CD4-positive, alpha-beta memory T cell (primary cell): ENCODE results near the gene GAS7. TPM values are rescaled to one million over a fixed set of nuclear protein-coding genes. Genes with fewer than 3 reads are reported as not detected.

Source experiments
- CTCF ChIA-PET: fragments of 350-600 bp; sonication (Branson Sonifier 250); formaldehyde crosslinking; loops from one replicate; lab custom pipeline; 2021; ENCODE audit warnings: inconsistent platforms; ENCODE audit not compliant: partially characterized antibody; lab: Charles Lee
- POLR2A ChIA-PET: fragments of 350-600 bp; sonication (Branson Sonifier 250); formaldehyde crosslinking; loops from one replicate; lab custom pipeline; 2021; ENCODE audit not compliant: partially characterized antibody; lab: Charles Lee
- DNase-seq, 5 donors: peaks; one replicate each; pipeline versions ENCODE4 v3.0.0 to v3.0.0-alpha.2; 2020 to 2022; ENCODE audit warnings: mixed read lengths in 1 of 5
- H3K27ac ChIP-seq: one replicate; pipeline ENCODE4 v1.7.0; 2013; ENCODE audit warnings: low read depth, low read length
- H3K27me3 ChIP-seq: 2 replicates; pipeline ENCODE4 v1.7.0; 2013; ENCODE audit warnings: mild to moderate bottlenecking, low read length, moderate library complexity; ENCODE audit not compliant: insufficient read depth
- H3K36me3 ChIP-seq: 2 replicates; pipeline ENCODE4 v1.7.0; 2013; ENCODE audit warnings: mild to moderate bottlenecking, low read length, moderate library complexity; ENCODE audit not compliant: insufficient read depth
- H3K4me1 ChIP-seq: 2 replicates; pipeline ENCODE4 v1.7.0; 2013; ENCODE audit warnings: mild to moderate bottlenecking, low read length, moderate library complexity; ENCODE audit not compliant: insufficient read depth
- H3K4me3 ChIP-seq, 2 donors: one replicate each; pipeline ENCODE4 v1.7.0; 2013; ENCODE audit warnings: low read length in 2 of 2, mild to moderate bottlenecking in 1 of 2
- H3K9me3 ChIP-seq, 2 donors: one replicate each; pipeline ENCODE4 v1.7.0; 2013; ENCODE audit warnings: low read length in 2 of 2, control low read depth in 1 of 2; ENCODE audit not compliant: control insufficient read depth in 1 of 2
- H3K27ac Mint-ChIP-seq, 7 donors: one replicate each; pipeline ENCODE4 v1.8.0; 2020 to 2021; ENCODE audit warnings: mixed read lengths in 7 of 7, mild to moderate bottlenecking in 6 of 7, inconsistent platforms in 3 of 7, moderate library complexity in 3 of 7
- H3K27me3 Mint-ChIP-seq, 2 donors: one replicate each; pipeline ENCODE4 v1.8.0; 2020 to 2021; ENCODE audit warnings: mixed read lengths in 2 of 2
- H3K36me3 Mint-ChIP-seq, 2 donors: one replicate each; pipeline ENCODE4 v1.8.0; 2020 to 2021; ENCODE audit warnings: mixed read lengths in 2 of 2, inconsistent platforms in 1 of 2, mild to moderate bottlenecking in 1 of 2
- H3K4me1 Mint-ChIP-seq, 4 donors: one replicate each; pipeline ENCODE4 v1.8.0; 2020 to 2021; ENCODE audit warnings: mixed read lengths in 4 of 4, mild to moderate bottlenecking in 1 of 4
- H3K4me3 Mint-ChIP-seq, 8 donors: one replicate each; pipeline ENCODE4 v1.8.0; 2020 to 2021; ENCODE audit warnings: mixed read lengths in 8 of 8, mild to moderate bottlenecking in 7 of 8, moderate library complexity in 6 of 8, inconsistent platforms in 3 of 8
- H3K9me3 Mint-ChIP-seq, 8 donors: one replicate each; pipeline ENCODE4 v1.8.0; 2020 to 2021; ENCODE audit warnings: mixed read lengths in 8 of 8, mild to moderate bottlenecking in 5 of 8, inconsistent platforms in 3 of 8, moderate library complexity in 1 of 8
- intact Hi-C: fragments of 100-400 bp; cut with micrococcal nuclease; formaldehyde crosslinking; loops from one replicate; pipeline ENCODE4 v1.15.1; 2023
- polyA plus RNA-seq, 2 donors: library from polyadenylated mRNA; unstranded; fragments of 300-500 nt; fragmentation: Illumina TruSeq; gene quantifications; one replicate each; pipeline ENCODE4 v1.2.3, GENCODE V29; 2021
- total RNA-seq, 2 experiments: library from RNA; stranded (reverse); gene quantifications; one replicate each; pipeline ENCODE4 v1.2.3, GENCODE V29; 2021

Gene GAS7
- total and polyA plus RNA-seq, 4 experiments from 2014 or later, result 0.42 to 5.2 (median 3.0) TPM

- peaks cover 3 to 13% (median 8%) of the 10 kb centered on the region in 4 donors for H3K4me1 Mint-ChIP-seq
- H3K27ac ChIP-seq, result no peak overlapping the region
- no peak overlapping the region for H3K4me3 ChIP-seq
- no peaks in the 10 kb centered on the region for H3K9me3 ChIP-seq
- DNase-seq, result no peak
- ChIA-PET CTCF (no interaction called here), POLR2A (no interaction called here)
- no peaks in the 10 kb centered on the region for H3K36me3 Mint-ChIP-seq
- peaks cover 22% of the 10 kb centered on the region in 2 donors for H3K27me3 Mint-ChIP-seq
- peaks cover 5% of the 10 kb centered on the region for H3K4me1 ChIP-seq
- intact Hi-C loops, result no loop called here
- H3K4me3 Mint-ChIP-seq, result peak overlapping the region in 6 of 8 donors; percentile 8 to 55 (median 34)
- peaks cover 0 to 29% (median 9%) of the 10 kb centered on the region in 8 donors for H3K9me3 Mint-ChIP-seq
- no peak overlapping the region for H3K27ac Mint-ChIP-seq
- peaks cover 5% of the 10 kb centered on the region for H3K27me3 ChIP-seq
- H3K36me3 ChIP-seq, result no peaks in the 10 kb centered on the region
Observed at GRCh38 chr17:10200016-10200415, 1.6 kb upstream of the GAS7 start.

DNA sequence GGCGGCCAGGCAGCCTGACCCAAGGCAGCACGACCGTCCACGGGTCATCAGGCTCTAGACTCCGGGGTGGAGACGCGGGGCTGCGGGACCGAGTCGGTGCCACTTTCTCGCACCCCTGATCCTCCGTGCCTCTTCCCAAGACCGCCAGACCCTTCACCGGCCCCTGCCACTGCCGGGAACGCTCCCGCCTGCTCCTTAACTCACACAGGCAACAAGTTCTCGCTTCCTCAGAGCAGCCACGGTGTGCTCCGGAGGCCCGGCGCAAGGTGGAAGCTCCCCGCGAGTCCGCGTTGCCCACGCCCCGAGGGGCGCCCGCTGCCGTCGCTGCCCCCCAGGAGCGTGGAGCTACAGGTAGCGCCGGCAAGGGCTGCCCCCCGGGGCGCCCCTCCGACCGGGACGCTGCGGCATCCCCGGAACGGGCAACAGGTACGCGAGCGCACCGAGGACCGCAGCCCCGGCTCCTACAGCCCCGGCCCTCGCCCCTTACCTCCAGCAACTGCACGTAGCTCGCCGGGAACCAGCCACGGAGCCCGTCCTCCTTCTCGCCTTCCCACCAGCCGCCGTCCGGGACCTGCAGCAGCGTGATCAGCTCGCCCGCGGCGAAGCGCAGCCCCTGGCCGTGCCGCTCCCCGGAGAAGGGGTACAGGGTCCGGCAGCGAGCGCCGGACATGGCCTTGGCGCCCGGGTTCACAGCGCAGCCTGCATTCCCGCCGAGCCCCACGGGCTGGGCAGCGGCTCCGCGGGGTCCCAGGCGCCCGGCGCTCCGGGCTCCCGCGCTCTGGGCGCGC lies 491 bp downstream of the GAS7 start:
- peaks cover 21% of the 10 kb centered on the region in 2 donors for H3K27me3 Mint-ChIP-seq
- POLR2A ChIA-PET, result no interaction called here

DNA sequence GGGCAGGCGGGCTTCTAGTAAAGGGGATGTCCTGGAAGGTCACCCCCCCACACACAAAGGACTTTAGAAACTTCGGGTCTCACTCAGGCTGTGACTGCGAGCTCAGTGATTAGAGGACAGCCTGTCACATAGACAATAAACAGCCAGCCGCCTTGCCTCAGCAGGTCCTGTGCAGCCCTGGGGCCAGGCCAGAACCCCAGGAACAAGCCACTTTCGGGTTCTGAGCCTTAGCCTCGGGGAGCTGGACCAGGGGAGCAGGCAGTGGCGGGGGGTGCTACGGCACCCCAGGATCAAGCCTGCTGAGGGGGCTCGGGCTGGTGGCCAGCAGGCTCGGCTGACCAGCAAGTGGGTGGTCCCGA lies 1.1 kb downstream of the GAS7 start:
- Mint-ChIP-seq H3K27me3 (peaks cover 21% of the 10 kb centered on the region in 2 donors), H3K4me3 (peak overlapping the region in 1 of 8 donors; percentile 26), H3K27ac (no peak overlapping the region), H3K36me3 (no peaks in the 10 kb centered on the region), H3K9me3 (peaks cover 7 to 29% (median 17%) of the 10 kb centered on the region in 8 donors), H3K4me1 (peaks cover 3 to 13% (median 8%) of the 10 kb centered on the region in 4 donors)
- Histone ChIP-seq H3K27me3 (peaks cover 5% of the 10 kb centered on the region), H3K4me1 (peaks cover 5% of the 10 kb centered on the region), H3K36me3 (no peaks in the 10 kb centered on the region), H3K4me3 (no peak overlapping the region), H3K27ac (no peak overlapping the region), H3K9me3 (no peaks in the 10 kb centered on the region)
- ChIA-PET POLR2A (no interaction called here), CTCF (no interaction called here)
- intact Hi-C loops, result no loop called here
- no peak for DNase-seq

More for the DNA sequence above, 491 bp downstream of the GAS7 start:
- H3K9me3 Mint-ChIP-seq, result peaks cover 7 to 32% (median 18%) of the 10 kb centered on the region in 8 donors
- H3K4me1 Mint-ChIP-seq, result peaks cover 3 to 13% (median 8%) of the 10 kb centered on the region in 4 donors
- no peaks in the 10 kb centered on the region for H3K36me3 ChIP-seq
- H3K27me3 ChIP-seq, result peaks cover 5% of the 10 kb centered on the region
- H3K4me3 ChIP-seq, result no peak overlapping the region
- H3K36me3 Mint-ChIP-seq, result no peaks in the 10 kb centered on the region
- no peak overlapping the region for H3K4me3 Mint-ChIP-seq
- no peak for DNase-seq
- H3K9me3 ChIP-seq, result no peaks in the 10 kb centered on the region
- CTCF ChIA-PET, result no interaction called here
- no peak overlapping the region for H3K27ac Mint-ChIP-seq
- H3K4me1 ChIP-seq, result peaks cover 5% of the 10 kb centered on the region
- intact Hi-C loops, result no loop called here
- H3K27ac ChIP-seq, result no peak overlapping the region

GRCh38 chr17:10196941-10197340 lies 1.5 kb downstream of the GAS7 start:
- Mint-ChIP-seq H3K36me3 (no peaks in the 10 kb centered on the region), H3K27me3 (peaks cover 21% of the 10 kb centered on the region in 2 donors), H3K4me3 (peak overlapping the region in 2 of 8 donors; percentile 17 to 26), H3K27ac (no peak overlapping the region), H3K9me3 (peaks cover 7 to 29% (median 17%) of the 10 kb centered on the region in 8 donors), H3K4me1 (peaks cover 3 to 13% (median 8%) of the 10 kb centered on the region in 4 donors)
- no peak for DNase-seq
- Histone ChIP-seq H3K9me3 (no peaks in the 10 kb centered on the region), H3K4me3 (no peak overlapping the region), H3K27me3 (peaks cover 5% of the 10 kb centered on the region), H3K4me1 (peaks cover 5% of the 10 kb centered on the region), H3K36me3 (no peaks in the 10 kb centered on the region), H3K27ac (no peak overlapping the region)
- CTCF ChIA-PET, result no interaction called here
- POLR2A ChIA-PET, result no interaction called here
- intact Hi-C loops, result no loop called here

- Histone ChIP-seq H3K9me3 (no peaks in the 10 kb centered on the region), H3K27ac (no peak overlapping the region), H3K36me3 (no peaks in the 10 kb centered on the region), H3K4me1 (peaks cover 5% of the 10 kb centered on the region), H3K27me3 (peaks cover 5% of the 10 kb centered on the region), H3K4me3 (no peak overlapping the region)
- intact Hi-C loops, result no loop called here
- Mint-ChIP-seq H3K9me3 (peaks cover 7 to 29% (median 17%) of the 10 kb centered on the region in 8 donors), H3K4me3 (peak overlapping the region in 2 of 8 donors; percentile 6 to 26), H3K36me3 (no peaks in the 10 kb centered on the region), H3K4me1 (peaks cover 3 to 13% (median 8%) of the 10 kb centered on the region in 4 donors), H3K27ac (no peak overlapping the region), H3K27me3 (peaks cover 19 to 21% of the 10 kb centered on the region in 2 donors)
- no peak for DNase-seq
- CTCF ChIA-PET, result no interaction called here
- POLR2A ChIA-PET, result no interaction called here
Observed at GRCh38 chr17:10196384-10196895, 2.0 kb downstream of the GAS7 start.

DNA sequence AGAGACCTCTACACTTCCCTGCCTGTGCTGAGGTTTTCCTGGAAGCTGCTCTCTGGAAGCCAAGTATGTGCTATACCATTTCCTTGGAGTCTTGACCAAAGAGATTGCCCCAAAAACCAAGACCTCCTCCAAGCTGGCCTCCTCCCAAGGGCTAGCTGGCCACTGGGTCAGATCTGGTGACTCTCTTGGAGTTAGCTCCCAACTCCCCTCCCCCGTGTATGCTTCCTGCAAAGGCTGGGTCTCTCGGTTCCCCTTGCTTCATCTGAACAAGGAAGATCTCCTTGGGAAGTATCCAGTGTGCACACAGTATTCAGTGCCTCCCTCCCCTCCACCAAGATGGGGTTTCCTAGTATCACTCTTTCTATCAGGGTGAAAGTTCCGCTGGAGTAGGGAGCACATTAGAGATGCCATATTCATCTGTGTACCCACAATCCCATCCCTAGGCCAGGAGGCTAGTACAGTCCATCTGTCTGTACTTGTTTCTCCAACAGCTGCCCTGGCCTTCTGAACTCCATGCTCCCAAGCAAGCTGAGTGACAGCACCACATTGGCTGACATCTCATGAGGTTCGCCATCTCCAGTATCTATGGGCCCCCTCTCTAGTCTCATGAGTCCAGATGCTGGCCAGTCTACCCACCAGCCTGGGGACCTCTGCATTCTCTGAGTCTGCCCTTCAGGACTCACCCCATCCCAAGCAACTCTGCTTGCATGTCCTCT lies 3.2 kb downstream of the GAS7 start:
- no peak overlapping the region for H3K27ac ChIP-seq
- H3K36me3 Mint-ChIP-seq, result no peaks in the 10 kb centered on the region
- H3K4me1 Mint-ChIP-seq, result peaks cover 3 to 10% (median 8%) of the 10 kb centered on the region in 4 donors
- H3K27ac Mint-ChIP-seq, result no peak overlapping the region
- peaks cover 7 to 31% (median 17%) of the 10 kb centered on the region in 8 donors for H3K9me3 Mint-ChIP-seq
- no peaks in the 10 kb centered on the region for H3K9me3 ChIP-seq
- peaks cover 5% of the 10 kb centered on the region for H3K27me3 ChIP-seq
- no peak overlapping the region for H3K4me3 ChIP-seq
- CTCF ChIA-PET, result no interaction called here
- DNase-seq, result no peak
- peaks cover 5% of the 10 kb centered on the region for H3K4me1 ChIP-seq
- POLR2A ChIA-PET, result no interaction called here
- no peaks in the 10 kb centered on the region for H3K36me3 ChIP-seq
- intact Hi-C loops, result no loop called here
- H3K27me3 Mint-ChIP-seq, result peaks cover 10 to 14% of the 10 kb centered on the region in 2 donors
- H3K4me3 Mint-ChIP-seq, result no peak overlapping the region

- no peak overlapping the region for H3K4me3 Mint-ChIP-seq
Observed at GRCh38 chr17:10193632-10194031, 4.8 kb downstream of the GAS7 start.

More at GRCh38 chr17:10193632-10194031, 4.8 kb downstream of the GAS7 start:
- no peaks in the 10 kb centered on the region for H3K36me3 Mint-ChIP-seq
- peaks cover 7 to 31% (median 17%) of the 10 kb centered on the region in 8 donors for H3K9me3 Mint-ChIP-seq
- H3K27ac ChIP-seq, result no peak overlapping the region
- no peaks in the 10 kb centered on the region for H3K4me1 Mint-ChIP-seq
- no peaks in the 10 kb centered on the region for H3K27me3 ChIP-seq
- H3K36me3 ChIP-seq, result no peaks in the 10 kb centered on the region
- no peaks in the 10 kb centered on the region for H3K4me1 ChIP-seq
- DNase-seq, result no peak
- H3K27ac Mint-ChIP-seq, result no peak overlapping the region
- no peak overlapping the region for H3K4me3 ChIP-seq
- ChIA-PET POLR2A (no interaction called here), CTCF (no interaction called here)
- intact Hi-C loops, result no loop called here
- H3K9me3 ChIP-seq, result no peaks in the 10 kb centered on the region
- H3K27me3 Mint-ChIP-seq, result peaks cover 4 to 6% of the 10 kb centered on the region in 2 donors
